GM21423 (cell line): ENCODE results near the gene CXXC5.
A peak's percentile ranks its signal among the peaks of the same experiment; 100 is the strongest.
"Not testable (repeated sequence)": the region's sequence is repeated elsewhere in the genome, so short reads cannot be mapped to it uniquely, and the experiment has no call there.

Experiments
- ATAC-seq: cut with Tn5 transposase; IDR thresholded peaks from one replicate; pipeline ENCODE4 v1.9.1; 2021; ENCODE audit warnings: mild to moderate bottlenecking, moderate library complexity; ENCODE audit not compliant: unreplicated experiment

CXXC5 gene

DNA sequence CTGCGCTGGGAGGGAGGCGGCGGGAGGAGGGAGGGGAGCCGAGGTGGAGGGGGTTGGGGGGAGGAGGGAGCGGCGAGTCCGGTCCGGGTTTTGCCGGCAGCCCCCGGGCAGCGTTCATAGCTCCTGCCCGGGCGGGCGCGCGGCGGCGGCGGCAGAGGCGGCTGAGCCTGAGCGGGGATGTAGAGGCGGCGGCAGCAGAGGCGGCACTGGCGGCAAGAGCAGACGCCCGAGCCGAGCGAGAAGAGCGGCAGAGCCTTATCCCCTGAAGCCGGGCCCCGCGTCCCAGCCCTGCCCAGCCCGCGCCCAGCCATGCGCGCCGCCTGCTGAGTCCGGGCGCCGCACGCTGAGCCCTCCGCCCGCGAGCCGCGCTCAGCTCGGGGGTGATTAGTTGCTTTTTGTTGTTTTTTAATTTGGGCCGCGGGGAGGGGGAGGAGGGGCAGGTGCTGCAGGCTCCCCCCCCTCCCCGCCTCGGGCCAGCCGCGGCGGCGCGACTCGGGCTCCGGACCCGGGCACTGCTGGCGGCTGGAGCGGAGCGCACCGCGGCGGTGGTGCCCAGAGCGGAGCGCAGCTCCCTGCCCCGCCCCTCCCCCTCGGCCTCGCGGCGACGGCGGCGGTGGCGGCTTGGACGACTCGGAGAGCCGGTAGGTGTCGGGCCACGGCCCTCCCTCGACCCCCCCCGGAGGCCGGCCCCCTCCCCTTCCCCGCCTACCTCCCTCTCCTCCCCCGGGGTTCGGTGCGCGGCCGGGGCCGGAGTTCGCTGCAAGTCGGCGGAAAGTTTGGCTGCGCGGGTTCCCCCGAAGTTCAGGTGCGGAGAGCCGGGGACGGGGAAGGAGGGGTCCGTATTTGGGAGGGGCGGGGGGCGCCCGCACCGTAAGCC is at the start of gene CXXC5:
TSS of gene CXXC5 (plus strand) at position 145 of the 877 bp plus-strand sequence. CDS start 32,175 bp downstream, outside the sequence.
- ATAC-seq = peak; percentile 27

DNA sequence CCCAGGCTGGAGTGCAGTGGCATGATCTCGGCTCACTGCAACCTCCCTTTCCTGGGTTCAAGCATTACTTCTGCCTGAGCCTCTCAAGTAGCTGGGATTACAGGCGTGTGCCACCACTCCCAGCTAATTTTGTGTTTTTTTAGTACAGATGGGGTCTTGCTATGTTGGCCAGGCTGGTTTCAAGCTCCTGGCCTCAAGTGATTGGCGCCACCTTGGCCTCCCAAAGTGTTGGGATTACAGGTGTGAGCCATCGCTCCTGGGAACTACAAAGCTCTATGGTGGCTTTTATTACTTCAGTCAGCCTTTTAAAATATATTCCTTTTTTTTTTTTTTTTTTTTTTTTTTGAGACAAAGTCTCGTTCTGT is 49.6 kb upstream of the CXXC5 start:
- ATAC-seq = not testable (repeated sequence)

DNA sequence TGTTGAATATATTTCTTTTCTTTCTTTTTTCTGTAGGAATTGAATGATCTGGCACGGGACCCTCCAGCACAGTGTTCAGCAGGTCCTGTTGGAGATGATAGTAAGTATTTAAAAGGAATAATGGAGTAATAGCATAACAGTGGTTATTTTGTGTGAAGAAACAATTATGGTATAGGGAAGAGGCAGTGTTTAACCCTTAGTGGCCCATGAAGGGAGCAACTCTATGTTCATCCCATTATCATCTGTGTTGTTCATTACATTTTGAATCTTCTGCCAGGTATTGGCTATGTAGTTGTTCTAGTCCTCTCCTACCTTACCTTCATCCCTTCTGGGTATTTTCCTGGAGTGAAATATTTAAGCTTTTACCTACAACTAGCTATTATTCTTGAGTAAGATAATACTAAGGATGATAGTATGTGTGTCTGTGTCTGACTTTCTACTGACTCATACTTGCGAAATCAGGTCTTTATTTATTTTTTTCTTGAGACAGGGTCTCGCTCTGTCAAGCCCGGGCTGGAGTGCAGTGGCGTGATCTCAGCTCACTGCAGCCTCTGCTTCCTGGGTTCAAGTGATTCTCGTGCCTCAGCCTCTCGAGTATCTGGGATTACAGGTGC is 47.7 kb upstream of the CXXC5 start:
- no peak for ATAC-seq

DNA sequence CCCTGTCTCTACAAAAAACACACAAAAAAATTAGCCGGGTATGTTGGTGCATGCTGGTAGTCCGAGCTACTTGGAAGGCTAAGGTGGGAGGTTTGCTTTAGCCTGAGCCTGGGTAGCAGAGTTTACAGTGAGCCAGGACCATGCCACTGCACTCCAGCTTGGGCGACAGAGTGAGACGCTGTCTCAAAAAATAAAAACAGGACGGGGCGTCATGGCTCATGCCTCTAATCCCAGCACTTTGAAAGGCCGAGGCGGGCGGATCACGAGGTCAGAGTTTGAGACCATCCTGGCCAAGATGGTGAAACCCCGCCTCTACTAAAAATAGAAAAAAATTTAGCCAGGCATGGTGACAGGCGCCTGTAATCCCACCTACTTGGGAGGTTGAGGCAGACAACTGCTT is 46.7 kb upstream of the CXXC5 start:
- no peak for ATAC-seq

DNA sequence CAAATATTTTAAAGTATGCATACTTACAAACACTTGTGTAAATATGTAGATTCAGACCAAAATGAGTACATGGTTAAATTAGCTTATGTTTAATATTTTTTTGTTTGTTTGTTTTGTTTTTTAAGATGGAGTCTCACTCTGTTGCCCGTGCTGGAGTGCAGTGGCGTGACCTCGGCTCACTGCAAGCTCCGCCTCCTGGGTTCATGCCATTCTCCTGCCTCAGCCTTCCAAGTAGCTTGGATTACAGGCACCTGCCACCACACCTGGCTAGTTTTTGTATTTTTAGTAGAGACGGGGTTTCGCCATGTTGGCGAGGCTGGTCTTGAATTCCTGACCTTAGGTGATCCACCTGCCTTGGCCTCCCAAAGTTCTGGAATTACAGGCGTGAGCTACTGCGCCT is 46.2 kb upstream of the CXXC5 start:
- ATAC-seq = not testable (repeated sequence)

DNA sequence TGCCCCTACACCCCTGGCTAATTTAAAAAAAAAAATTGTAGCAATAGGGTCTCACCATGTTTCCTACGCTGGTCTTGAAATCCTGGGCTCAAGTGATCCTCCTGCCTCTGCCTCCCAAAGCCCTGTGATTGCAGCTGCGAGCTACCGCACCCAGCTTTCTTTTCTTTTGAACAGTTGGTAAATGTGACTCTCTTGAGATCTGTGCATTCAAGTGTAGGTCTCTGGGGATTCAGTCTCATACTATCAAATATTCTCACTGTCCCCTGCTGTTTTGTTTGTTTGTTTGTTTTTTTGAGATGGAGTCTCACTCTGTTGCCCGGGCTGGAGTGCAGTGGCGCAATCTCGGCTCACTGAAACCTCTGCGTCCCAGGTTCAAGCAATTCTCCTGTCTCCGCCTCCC is 42.3 kb upstream of the CXXC5 start:
- ATAC-seq = no peak

DNA sequence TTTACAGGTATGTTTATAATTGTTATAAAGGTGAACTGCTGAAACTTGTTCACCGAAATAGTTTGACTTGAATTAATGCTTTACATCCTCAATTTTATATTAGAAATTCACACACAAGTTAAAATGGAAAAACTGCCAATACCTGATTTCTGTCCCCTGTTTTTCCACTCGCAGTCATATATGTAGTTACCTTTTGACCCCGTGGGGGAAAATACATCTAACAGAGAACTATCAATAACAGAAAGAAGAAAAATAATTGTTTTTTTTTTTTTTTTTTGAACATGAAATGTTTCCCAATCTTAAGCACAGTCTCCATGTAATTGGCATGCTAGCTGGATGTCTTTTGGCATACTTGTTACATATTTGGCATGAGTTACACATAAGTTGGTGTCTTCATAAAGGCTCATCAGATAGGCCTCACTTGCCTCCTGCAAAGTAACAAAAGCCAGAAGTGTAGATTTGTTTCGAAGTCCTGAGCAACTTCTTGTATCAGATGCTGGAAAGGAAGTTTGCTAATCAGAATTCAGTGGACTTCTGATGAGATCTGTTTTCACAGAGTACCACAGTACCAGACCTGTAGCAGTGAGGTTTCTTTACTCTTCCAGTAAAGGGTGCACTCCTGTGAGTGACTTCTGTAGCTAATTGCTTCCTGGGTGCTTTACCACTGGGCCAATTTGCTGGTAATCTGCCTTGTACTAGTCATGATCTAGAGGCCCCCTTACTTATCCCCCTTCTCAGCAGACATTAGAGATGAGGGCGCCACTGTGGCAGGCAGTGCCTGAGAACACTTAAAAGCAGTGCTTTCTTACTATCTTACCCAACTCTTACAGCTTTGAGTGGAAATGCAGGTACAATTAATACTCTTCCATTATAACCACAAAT is 36.2 kb upstream of the CXXC5 start:
- no peak for ATAC-seq

DNA sequence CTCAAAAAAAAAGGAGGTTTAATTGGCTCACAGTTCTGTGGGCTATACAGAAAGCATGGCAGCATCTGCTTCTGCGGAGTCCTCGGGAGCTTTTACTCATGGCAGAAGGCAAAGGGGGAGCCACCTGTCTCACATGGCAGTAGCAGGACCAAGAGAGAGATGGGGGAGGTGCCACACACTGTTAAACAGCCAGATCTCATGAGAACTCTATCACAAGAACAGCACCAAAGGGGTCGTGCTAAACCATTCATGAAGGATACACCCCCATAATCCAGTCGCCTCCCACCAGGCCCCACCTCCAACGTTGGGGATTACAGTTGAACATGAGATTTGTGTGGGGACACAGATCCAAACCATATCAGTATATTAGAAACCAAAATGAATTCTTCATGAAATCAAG is 28.3 kb upstream of the CXXC5 start:
- no peak for ATAC-seq

DNA sequence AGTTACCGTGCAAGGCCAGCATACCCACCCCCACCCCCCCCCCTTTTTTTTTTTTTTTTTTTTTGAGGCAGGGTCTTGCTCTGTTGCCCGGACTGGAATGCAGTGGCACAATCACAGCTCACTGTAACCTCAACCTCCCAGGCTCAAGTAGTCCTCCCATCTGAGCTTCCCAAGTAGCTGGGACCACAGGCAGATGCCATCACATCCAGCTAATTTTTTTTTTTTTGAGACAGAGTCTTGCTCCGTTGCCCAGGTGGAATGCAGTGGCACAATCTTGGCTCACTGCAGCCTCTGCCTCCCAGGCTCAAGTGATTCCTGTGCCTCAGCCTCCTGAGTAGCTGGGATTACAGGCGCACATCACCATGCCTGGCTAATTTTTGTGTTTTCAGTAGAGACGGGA is 22.8 kb upstream of the CXXC5 start:
- ATAC-seq = not testable (repeated sequence)

DNA sequence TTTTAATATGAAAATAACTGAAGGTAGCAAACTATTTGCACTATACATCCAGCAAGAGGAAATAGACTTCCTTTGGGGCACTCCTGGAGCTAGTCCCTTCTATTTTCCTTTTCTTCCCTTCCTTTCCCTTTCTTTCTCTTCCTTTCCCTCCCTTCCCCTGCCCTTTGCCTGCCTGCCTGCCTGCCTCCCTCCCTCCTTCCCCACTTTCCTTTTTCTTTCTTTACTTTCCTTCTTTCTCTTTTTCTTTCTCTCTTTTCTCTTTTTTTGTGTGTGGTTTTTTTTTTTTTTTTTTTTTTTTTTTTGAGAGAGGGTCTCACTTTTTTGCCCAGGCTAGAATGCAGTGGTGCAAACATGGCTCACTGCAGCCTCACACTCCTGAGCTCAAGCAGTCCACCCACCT is 17.3 kb upstream of the CXXC5 start:
- no peak for ATAC-seq

DNA sequence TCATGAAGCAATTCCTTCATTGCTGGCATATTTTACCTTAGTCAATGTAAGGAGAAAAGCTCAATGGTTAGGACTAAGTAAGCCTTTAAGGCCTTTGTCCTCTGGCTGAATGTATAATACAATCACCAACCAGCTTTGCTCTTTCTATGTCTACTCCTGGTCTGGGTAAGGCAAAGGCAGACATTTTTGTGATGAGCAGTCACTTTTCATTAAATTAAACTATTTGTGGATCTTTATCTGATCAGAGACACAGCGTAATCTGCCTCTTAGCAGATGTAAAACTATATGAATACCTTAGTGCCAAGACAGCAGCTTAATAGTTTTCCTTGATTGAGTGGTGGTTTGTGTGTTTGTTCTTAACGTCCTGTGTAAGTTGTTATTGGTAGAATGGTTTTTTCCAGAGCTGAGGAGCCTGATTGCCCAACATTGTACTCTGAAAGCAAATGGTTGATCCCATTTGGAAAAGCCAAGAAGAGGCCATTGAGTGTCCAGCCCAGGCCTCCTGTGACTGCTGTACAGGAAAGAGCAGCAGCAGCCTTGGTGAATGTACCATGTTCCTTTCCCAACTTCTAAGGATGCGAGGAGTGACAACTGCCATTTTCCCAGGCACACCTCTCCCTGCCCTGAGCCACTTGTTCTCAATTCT is 16.5 kb upstream of the CXXC5 start:
- ATAC-seq = no peak

DNA sequence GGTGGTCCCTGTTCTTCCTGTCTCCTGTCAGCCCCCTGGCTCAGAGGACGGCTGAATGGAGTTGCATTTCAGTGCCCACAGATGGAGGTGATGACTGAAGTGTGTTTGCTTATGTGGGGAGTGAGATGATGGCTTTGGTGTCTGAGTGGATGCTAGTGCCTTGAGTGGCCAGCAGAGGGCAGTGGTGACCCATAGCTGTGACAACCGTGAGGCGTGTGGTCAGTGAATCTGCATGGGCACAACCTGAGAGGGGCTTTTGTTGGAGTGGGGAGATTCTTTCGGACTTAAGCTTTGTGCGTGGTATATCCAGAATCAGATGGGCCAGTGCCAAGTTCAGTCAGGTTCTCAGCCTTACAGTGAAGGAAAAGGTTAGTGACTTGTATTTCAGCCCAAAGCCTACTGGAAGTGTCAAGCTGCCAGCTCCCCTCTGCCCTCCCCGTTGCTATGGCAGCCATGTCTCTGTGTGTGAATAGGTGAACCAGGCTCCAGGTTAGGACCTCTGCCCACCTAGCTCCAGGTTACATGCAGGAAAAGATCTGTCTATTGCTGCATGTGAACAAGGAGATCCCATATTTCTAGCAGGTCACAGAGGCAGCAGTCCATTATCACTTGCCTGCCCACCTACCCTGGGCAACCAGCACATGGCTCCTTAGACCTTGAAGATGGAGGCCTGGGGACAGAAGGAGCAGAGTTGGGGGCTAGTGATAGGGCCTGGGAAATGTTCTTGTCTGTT is 14.7 kb upstream of the CXXC5 start:
- ATAC-seq = peak; percentile 15

DNA sequence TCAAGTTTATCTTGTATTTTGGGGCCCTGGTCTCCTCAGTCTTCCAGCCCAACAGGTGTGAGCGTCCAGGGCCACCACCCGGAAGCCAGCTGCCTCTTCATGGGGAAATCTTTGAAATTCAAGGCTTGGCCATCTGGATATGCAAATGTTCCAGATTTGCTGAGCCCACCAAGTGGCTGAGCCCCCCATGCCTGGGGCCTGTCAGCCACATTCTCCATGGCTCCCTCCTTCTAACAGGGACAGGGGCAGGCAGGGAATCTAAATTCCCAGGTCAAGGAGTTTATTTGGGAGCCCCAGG is 14.2 kb upstream of the CXXC5 start:
- no peak for ATAC-seq

DNA sequence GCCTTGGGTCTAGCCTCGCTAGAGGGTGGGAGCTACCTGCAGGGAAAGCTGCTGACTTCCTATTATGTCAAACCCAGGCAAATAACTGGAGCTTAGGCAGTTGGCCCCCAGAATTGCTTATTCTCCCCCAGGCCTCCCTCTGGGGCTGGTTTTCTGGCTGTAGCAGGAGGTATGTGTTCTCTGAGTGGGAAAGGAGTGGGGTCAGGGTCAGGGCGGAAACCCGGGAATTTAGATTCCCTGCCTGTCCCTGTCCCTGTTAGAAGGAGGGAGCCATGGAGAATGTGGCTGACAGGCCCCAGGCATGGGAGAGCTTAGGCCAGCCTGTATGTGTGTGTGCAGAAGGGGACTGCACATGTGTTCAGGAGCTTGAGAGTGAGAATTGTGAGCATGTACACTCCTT is 13.6 kb upstream of the CXXC5 start:
- no peak for ATAC-seq

DNA sequence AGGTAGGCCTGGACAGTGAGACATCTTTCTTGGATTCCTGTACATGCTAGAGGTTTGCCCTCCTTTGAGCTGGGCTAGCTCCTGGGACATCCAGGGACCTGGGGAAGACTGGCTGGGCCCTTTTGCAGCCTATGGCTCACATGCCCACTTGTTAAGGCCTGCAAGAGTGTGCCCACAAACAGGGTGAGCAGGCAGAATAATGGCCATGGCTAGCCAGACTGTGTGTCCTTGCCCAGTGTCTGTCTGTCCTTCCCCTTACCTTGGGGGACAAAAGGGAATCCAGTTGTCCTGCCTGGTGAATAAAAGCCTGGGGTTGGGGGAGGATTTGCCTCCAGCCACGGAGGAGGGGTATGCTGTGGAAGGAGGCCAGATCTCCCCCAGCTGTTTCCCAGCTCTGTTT is 13.0 kb upstream of the CXXC5 start:
- no peak for ATAC-seq

DNA sequence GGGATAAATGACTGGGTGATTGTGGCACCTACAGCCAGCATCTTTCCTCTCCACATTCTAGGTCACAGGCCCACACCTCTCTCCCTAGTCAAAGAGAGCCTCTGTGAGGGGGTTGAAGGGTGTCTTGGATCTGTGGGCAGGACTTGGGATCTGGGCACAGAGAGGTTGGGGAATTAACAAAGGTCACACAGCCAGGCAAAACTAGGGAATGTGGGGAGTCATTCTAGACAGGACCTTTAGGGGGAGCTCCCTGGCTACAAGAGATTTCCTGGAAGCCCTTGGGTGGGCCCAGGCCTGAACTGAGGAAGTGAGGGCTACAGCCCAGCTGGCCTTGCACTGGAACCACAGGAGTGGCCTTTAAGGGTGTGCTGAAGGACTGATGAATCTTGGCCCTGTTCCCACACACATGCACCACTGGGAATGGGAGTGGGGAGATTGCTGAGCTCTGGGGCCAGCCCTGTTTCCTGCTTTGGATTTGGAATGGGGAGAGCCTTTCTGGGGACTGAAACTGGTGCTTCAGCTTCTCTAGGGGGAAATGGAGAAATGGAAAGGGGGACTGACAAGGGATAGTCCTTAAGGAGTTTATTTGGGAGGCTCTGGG is 12.4 kb upstream of the CXXC5 start:
- ATAC-seq = no peak

DNA sequence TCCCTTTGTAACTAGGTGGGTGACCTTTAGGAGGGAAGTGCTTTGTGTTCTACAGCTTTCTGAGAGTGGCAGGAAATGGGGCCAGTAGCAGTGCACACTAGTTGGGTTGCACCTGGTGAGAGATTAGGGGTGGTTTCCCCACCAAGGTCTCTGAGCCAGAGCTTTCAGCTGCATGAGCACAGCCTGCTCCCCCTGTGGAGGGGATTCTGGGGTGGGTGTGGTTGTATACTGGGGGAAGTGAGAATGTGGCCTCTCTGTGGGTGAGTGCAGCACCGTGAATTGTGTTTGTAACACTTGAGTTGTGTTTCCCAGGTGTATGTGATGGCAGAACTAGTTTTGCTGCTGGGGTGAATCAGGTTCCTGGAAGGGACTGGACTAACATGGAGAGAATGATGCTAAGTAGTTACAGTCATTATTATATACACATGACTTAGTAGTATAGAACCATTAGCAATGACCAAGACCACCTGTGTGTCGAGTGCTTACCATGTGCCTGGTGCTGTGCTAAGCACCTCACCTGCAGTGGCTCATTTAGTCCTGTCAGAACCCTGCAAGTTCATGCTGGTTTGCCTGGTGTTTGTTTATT is 11.8 kb upstream of the CXXC5 start:
- ATAC-seq = peak; percentile 71

DNA sequence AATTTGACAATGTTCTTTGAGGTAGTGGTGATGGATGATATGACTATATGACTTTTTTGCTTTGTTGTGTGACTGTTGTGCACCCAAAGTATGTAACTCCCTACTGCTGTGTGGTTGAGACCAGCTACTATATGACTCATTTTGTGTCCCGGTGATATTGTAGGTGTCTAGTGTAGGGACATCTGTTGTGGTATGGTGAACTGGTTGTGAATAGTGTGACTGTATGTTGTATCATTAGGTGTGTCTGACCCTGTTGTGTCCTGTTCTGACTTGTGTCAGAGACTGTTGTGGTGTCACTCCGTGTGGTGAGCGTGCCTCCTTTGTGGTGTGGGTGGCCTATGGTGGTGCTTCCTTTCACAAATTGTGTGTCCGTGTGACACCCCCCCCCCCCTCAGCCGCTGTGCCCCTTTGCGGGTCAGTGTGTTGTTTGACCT is 11.2 kb upstream of the CXXC5 start:
- no peak for ATAC-seq

DNA sequence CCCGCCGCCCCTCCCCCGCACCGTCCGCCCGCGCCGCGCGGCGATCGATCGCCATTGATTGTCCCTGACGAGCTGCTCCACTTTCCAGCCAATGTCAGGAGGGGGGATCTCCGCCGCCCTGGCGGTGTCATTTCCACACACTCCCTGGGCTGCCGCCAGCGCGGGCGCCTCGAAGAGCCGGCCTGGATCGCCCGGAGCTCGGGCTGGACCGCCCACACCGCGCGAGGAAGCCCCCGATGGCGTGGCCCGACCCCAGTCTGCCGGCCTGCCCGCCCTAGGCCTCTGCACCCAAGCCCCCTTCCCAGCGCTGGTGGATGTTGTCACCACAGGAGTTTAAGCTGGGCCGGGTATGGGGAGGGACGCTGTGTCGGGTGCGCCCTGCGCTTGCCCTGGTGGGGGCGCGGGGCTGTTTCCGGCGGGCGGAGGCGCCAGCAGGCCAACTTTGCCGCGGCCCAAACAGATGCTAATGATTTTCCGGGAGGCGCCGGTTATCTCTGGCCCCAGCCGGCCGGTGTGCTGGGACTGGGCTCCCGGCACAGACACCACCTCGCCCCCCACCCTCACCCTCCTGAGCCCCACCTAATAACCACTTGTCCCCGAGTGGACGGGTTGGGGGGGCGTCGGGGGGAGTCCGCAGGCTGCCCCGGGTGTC is 10.6 kb upstream of the CXXC5 start:
- ATAC-seq = peak; percentile 24
